BJ (cell line): ENCODE data around the gene ANKRD13C. TPM values are rescaled to one million over a fixed set of nuclear protein-coding genes. Genes with fewer than 3 reads are reported as not detected.

Source experiments
- CTCF ChIA-PET: fragments of 350-600 bp; formaldehyde crosslinking; extraction: SDS; loops from one replicate; lab custom pipeline; 2021; ENCODE audit warnings: antibody characterized with exemption, inconsistent platforms; lab: Yijun Ruan, JAX
- POLR2A ChIA-PET: fragments of 300-600 bp; sonication (Branson Sonifier 250); formaldehyde crosslinking; extraction: SDS; loops from one replicate; lab custom pipeline; 2021; ENCODE audit warnings: antibody characterized with exemption; lab: Charles Lee
- DNase-seq: peaks from one replicate; pipeline ENCODE4 v3.0.0-alpha.2; 2011; ENCODE audit warnings: low read depth
- H3K27me3 ChIP-seq: 2 replicates; pipeline ENCODE4 v1.6.0; 2011; ENCODE audit warnings: low read length; ENCODE audit not compliant: control insufficient read depth, insufficient read depth
- H3K36me3 ChIP-seq: 2 replicates; pipeline ENCODE4 v1.5.1; 2011; ENCODE audit warnings: low read length; ENCODE audit not compliant: control insufficient read depth, insufficient read depth
- H3K4me3 ChIP-seq: 2 replicates; pipeline ENCODE4 v1.5.1; 2011; ENCODE audit warnings: low read depth, mild to moderate bottlenecking, control low read depth, low read length
- polyA plus RNA-seq: library from polyadenylated mRNA; depleted of rRNA; stranded (reverse); fragments of >200 nt; gene quantifications from 2 replicates; pipeline ENCODE4 v1.2.3, GENCODE V29; 2011
- TF ChIP-seq, protein P1 (sequence below): IDR thresholded peaks from 2 replicates; pipeline ENCODE4 v1.5.1; 2011; ENCODE audit warnings: low read depth, mild to moderate bottlenecking, control low read depth, inconsistent platforms, low read length, moderate library complexity; ENCODE audit not compliant: insufficient read depth

ANKRD13C gene
- polyA plus RNA-seq, 1 experiment, result 7.8 TPM

GRCh38 chr1:70396607-70397006 lies 42.1 kb upstream of the ANKRD13C start:
- POLR2A ChIA-PET, result no interaction called here
- no peaks in the 10 kb centered on the region for H3K27me3 ChIP-seq
- H3K36me3 ChIP-seq, result no peaks in the 10 kb centered on the region
- no peak overlapping the region for H3K4me3 ChIP-seq
- TF ChIP-seq, protein P1, sequence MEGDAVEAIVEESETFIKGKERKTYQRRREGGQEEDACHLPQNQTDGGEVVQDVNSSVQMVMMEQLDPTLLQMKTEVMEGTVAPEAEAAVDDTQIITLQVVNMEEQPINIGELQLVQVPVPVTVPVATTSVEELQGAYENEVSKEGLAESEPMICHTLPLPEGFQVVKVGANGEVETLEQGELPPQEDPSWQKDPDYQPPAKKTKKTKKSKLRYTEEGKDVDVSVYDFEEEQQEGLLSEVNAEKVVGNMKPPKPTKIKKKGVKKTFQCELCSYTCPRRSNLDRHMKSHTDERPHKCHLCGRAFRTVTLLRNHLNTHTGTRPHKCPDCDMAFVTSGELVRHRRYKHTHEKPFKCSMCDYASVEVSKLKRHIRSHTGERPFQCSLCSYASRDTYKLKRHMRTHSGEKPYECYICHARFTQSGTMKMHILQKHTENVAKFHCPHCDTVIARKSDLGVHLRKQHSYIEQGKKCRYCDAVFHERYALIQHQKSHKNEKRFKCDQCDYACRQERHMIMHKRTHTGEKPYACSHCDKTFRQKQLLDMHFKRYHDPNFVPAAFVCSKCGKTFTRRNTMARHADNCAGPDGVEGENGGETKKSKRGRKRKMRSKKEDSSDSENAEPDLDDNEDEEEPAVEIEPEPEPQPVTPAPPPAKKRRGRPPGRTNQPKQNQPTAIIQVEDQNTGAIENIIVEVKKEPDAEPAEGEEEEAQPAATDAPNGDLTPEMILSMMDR, result no peak
- no peak for DNase-seq
- CTCF ChIA-PET, result no interaction called here

DNA sequence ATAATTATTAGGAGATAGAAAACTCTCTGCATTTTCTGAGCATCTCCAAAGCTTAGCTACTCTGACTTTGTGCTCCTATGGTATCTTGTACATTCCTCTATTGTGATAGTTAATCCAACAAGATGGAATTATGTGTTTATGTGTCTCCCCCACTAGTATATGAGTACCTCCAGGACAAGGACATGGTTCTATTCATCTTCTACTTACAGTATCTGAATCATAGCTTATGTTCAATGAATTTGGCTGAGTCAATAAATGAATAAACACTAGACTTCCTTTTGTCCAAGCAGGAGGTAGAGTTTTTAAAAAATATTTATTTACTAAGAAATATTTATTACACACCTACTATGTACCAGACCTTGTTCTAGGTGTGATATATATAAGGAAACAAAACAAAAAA lies 38.1 kb upstream of the ANKRD13C start:
- no peak for DNase-seq
- ChIA-PET CTCF (interaction anchor here (1.2 kb wide), 1 partner anchor 11 kb away, joined by 3 read pairs; no protein-coding TSS in a partner anchor), POLR2A (interaction anchor here (0.6 kb wide), 1 partner anchor 10 kb away, joined by 3 read pairs; no protein-coding TSS in a partner anchor)
- TF ChIP-seq, protein P1, result no peak
- Histone ChIP-seq H3K36me3 (no peaks in the 10 kb centered on the region), H3K27me3 (no peaks in the 10 kb centered on the region; the same call in 1 of the 2 replicates), H3K4me3 (no peak overlapping the region)

DNA sequence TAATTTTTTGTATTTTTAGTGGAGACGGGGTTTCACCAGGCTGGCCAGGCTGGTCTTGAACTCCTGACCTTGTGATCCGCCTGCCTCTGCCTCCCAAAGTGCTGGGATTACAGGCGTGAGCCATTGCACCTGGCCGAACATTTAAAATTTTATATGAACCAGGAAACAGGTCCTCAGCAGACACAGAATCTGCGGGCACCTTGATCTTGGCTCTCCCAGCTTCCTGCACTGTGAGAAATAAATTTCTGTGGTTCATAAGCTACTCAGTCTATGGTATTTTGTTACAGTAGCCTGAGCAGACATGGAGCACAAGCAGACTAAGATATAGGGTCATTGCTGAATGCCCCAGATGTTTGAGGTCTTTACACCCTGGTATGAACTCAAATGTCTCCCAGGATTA lies 33.0 kb upstream of the ANKRD13C start:
- H3K4me3 ChIP-seq, result no peak overlapping the region
- no peaks in the 10 kb centered on the region; the same call in 1 of the 2 replicates for H3K27me3 ChIP-seq
- CTCF ChIA-PET, result no interaction called here
- no peak for DNase-seq
- H3K36me3 ChIP-seq, result no peaks in the 10 kb centered on the region
- TF ChIP-seq, protein P1, result no peak
- POLR2A ChIA-PET, result no interaction called here

DNA sequence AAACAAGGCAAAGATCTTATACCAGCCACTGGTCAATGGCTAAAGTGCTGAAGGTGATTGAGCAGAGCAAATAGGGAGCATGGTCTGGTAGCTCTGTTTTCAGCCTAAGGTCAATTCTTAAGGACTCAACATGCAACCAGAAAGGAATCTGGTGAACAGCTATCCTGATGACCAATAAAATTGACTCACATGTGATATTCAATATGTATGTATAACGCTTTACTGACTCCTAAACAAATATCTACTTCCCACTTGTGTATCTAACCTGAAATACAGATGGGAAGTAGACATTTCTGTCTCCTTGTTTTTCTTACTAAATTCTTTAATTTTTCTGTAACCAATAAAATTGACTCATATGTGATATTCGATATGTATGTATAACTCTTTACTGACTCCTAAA lies 31.6 kb upstream of the ANKRD13C start:
- no peaks in the 10 kb centered on the region for H3K36me3 ChIP-seq
- CTCF ChIA-PET, result no interaction called here
- peaks cover 3% of the 10 kb centered on the region; the same call in 1 of the 2 replicates for H3K27me3 ChIP-seq
- H3K4me3 ChIP-seq, result no peak overlapping the region
- DNase-seq, result no peak
- TF ChIP-seq, protein P1, result no peak
- POLR2A ChIA-PET, result no interaction called here

DNA sequence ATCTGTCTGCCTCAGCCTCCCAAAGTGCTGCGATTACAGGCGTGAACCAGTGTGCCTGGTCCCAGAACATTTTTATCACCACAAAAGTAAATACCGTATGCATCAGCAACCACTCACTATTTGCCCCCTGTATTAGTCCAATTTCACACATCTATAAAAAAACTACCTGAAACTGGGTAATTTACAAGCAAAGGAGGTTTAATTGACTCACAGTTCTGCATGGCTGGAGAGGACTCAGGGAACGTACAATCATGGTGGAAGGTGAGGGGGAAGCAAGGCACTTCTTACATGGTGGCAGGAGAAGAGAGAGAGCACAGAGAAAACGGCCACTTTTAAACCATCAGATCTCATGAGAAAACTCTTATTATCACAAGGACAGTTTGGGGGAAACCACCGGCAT lies 31.0 kb upstream of the ANKRD13C start:
- POLR2A ChIA-PET, result no interaction called here

More for the DNA sequence above, 31.0 kb upstream of the ANKRD13C start:
- Histone ChIP-seq H3K27me3 (peaks cover 3% of the 10 kb centered on the region; the same call in 1 of the 2 replicates), H3K4me3 (no peak overlapping the region), H3K36me3 (no peaks in the 10 kb centered on the region)
- CTCF ChIA-PET, result no interaction called here
- TF ChIP-seq, protein P1, result no peak
- DNase-seq, result no peak
